GM10248 (cell line): Measurements from ENCODE around the gene VANGL1.

ENCODE experiments used
- CTCF ChIA-PET: fragments of 300-600 bp; sonication (Branson Sonifier 250); formaldehyde crosslinking; extraction: SDS; loops from one replicate; lab custom pipeline; 2021; ENCODE audit warnings: antibody characterized with exemption; lab: Yijun Ruan, JAX
- POLR2A ChIA-PET: fragments of 350-650 bp; sonication (Branson Sonifier 250); formaldehyde crosslinking; extraction: SDS; loops from one replicate; lab custom pipeline; 2020; ENCODE audit warnings: antibody characterized with exemption; lab: Yijun Ruan, JAX
- DNase-seq: peaks from one replicate; pipeline ENCODE4 v3.0.0; 2012; ENCODE audit errors: extremely low spot score
- TF ChIP-seq, protein P1 (sequence below): IDR thresholded peaks from 2 replicates; pipeline ENCODE4 v1.5.1; 2012; ENCODE audit warnings: mild to moderate bottlenecking, low read depth; ENCODE audit errors: extremely low read depth, missing control alignments, control extremely low read depth

Gene VANGL1

DNA sequence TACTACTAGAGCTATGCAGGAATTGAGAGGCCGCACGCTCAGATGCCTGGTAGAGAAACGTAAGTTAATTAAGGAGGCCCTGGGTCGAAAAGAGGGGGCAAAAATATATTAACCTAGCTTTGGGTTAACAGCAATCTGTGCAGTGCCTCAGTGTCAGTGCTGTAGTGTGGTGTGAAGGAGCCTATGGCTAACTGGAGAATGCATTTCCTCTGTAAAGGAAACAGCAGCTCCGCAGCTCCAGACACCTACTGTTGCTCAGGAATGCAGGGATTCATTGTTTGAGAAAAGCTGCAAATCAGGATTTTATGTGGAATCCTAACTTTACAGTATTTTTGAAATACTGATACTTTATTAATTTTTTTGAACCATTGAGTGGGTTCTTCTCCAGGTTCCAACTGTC lies 18.4 kb downstream of the VANGL1 start:
- ChIA-PET CTCF (interaction anchor here (1.2 to 6.0 kb wide), 5 partner anchors 10 to 46 kb away, joined by 3 to 28 read pairs (median 5); no protein-coding TSS in a partner anchor), POLR2A (no interaction called here)
- no peak for DNase-seq
- TF ChIP-seq, protein P1, sequence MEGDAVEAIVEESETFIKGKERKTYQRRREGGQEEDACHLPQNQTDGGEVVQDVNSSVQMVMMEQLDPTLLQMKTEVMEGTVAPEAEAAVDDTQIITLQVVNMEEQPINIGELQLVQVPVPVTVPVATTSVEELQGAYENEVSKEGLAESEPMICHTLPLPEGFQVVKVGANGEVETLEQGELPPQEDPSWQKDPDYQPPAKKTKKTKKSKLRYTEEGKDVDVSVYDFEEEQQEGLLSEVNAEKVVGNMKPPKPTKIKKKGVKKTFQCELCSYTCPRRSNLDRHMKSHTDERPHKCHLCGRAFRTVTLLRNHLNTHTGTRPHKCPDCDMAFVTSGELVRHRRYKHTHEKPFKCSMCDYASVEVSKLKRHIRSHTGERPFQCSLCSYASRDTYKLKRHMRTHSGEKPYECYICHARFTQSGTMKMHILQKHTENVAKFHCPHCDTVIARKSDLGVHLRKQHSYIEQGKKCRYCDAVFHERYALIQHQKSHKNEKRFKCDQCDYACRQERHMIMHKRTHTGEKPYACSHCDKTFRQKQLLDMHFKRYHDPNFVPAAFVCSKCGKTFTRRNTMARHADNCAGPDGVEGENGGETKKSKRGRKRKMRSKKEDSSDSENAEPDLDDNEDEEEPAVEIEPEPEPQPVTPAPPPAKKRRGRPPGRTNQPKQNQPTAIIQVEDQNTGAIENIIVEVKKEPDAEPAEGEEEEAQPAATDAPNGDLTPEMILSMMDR: no peak

GRCh38 chr1:115661157-115661556 lies 19.4 kb downstream of the VANGL1 start:
- ChIA-PET POLR2A (no interaction called here), CTCF (interaction anchor here (1.2 to 6.0 kb wide), 3 partner anchors 9 to 45 kb away, joined by 4 to 28 read pairs (median 5); no protein-coding TSS in a partner anchor)
- TF ChIP-seq, protein P1: no peak

GRCh38 chr1:115665319-115666096 lies 23.7 kb downstream of the VANGL1 start:
- TF ChIP-seq, protein P1: no peak
- CTCF ChIA-PET: no interaction called here
- DNase-seq: no peak
- POLR2A ChIA-PET: no interaction called here

More at GRCh38 chr1:115661157-115661556, 19.4 kb downstream of the VANGL1 start:
- DNase-seq: no peak

GRCh38 chr1:115666206-115666605 lies 24.4 kb downstream of the VANGL1 start:
- ChIA-PET POLR2A (no interaction called here), CTCF (no interaction called here)
- no peak for DNase-seq
- TF ChIP-seq, protein P1: no peak

DNA sequence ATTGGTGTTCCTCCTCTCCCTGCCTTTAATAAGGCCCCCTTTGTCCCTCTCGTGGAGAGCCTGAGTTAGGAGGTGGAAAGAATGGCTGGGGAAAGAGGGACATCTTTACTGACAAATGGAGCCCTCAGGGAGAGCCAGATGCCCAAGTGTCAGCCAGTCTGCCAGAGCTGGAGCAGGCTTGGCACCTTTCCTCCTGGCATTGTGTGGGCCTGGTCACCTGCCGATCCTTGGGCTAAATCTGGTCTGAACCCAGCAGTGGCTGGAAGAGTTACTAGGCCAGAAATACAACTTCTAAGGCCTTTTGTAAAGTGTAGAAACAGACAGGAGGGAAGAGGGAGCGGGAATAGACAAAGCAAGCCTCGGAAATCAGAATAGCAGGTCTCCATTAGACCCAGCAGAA lies 24.9 kb downstream of the VANGL1 start:
- TF ChIP-seq, protein P1: no peak
- CTCF ChIA-PET: no interaction called here
- no peak for DNase-seq
- POLR2A ChIA-PET: no interaction called here

GRCh38 chr1:115668579-115668978 lies 26.8 kb downstream of the VANGL1 start:
- CTCF ChIA-PET: interaction anchor here (0.8 to 1.6 kb wide), 5 partner anchors 9 to 38 kb away, joined by 3 to 6 read pairs (median 6); no protein-coding TSS in a partner anchor
- no peak for DNase-seq
- POLR2A ChIA-PET: no interaction called here
- TF ChIP-seq, protein P1: no peak
